Activated T-helper 1 cell treated with Interleukin-2 at 50 U/mL for 16 hours (primary cell): Measurements from ENCODE around the gene OR8K5.
"Not testable (repeated sequence)": the region's sequence is repeated elsewhere in the genome, so short reads cannot be mapped to it uniquely, and the experiment has no call there.

Experiments
- DNase-seq: peaks from one replicate; pipeline ENCODE4 v3.0.0-alpha.2; 2020; ENCODE audit warnings: low read depth

Gene OR8K5, protein sequence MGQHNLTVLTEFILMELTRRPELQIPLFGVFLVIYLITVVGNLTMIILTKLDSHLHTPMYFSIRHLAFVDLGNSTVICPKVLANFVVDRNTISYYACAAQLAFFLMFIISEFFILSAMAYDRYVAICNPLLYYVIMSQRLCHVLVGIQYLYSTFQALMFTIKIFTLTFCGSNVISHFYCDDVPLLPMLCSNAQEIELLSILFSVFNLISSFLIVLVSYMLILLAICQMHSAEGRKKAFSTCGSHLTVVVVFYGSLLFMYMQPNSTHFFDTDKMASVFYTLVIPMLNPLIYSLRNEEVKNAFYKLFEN

DNA sequence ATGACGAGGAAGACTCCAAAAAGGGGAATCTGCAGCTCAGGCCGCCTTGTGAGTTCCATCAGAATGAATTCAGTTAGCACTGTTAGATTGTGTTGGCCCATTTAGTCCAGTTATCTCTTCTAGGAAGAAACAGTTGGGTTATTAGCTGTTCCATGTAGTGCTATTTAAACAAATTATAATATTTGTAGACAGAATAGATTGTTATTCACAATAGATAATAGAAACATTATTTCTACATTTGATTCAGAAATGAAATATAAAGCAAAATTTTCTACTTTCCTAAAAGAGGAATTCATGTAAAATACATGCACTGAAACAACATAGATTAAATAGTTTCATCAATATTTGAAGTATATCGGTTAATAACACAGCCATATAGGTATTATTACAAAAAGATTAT lies at the start of gene OR8K5:
TSS of gene OR8K5 (minus strand) at position 101 of the 400 bp plus-strand sequence. CDS start at position 101, 0 bp downstream.
- DNase-seq: no peak

DNA sequence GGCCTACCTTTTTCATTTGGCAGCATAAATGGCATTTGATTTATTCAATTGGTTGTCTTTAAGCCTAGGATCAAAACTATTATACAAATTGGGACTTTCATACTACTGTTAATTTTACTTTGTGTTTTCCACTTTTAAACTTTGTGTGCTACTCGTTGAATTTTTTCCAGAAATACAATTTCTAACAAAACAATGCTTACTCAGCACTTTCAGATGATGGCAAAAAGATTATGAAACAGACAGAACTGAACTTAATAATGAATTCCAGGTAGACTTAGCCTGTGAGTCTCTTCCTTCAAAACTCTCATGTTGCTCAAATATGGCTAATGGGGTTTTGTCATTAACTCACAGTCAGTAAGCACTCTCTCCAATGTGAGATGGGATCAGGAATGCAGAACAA lies 47.7 kb upstream of the OR8K5 start:
- DNase-seq: no peak

DNA sequence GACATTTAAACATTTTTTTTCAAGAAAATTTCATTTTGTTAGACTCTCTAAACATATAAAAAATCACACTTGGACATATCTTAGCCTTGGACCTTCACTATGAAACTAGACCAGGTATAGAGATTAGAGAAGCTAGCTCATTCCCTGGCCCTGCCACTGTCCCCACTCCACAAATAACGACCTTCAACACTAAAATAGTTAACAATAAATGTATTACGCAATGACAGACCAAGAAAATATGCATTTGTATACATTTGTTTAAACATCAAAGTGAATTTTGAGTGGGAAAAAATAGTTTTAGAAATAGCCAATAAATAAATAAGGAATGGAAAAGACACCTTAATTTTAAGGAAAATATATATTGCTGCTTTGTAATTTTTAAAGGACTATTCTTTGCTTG lies 37.2 kb upstream of the OR8K5 start:
- no peak for DNase-seq

DNA sequence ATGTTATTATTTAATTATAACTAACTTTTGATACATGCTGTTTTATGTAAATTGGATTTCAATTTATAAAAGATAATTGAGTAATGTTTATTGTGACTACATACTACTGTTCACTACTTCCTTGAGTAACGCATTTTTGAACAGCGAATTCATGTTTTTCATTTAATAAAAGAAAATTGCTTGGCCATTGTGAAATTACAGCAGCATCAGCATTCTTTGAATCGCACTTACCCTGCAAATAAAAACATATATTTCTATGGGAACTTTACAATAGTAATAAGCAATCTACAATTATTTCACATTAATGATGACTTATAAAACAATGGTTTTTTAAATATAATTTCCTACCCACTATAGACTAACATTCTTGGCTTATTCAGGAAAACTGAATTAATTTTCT lies 36.6 kb upstream of the OR8K5 start:
- DNase-seq: no peak

DNA sequence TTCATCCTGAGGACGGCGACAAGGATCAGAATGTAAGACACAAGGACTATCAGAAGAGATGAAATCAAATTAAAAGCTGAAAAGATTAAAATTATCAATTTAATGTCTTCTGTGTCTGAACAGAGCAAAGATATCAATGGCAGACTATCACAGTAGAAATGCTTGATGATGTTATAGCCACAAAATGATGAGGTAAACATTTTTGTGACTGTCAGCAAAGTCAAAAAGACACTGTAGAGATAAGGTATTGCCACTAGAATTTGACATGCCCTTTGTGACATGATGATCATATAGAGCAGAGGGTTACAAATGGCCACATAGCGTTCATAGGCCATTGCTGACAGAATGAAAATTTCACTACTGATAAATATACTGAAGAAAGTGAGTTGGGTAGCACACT lies 28.5 kb upstream of the OR8K5 start:
- DNase-seq: no peak

DNA sequence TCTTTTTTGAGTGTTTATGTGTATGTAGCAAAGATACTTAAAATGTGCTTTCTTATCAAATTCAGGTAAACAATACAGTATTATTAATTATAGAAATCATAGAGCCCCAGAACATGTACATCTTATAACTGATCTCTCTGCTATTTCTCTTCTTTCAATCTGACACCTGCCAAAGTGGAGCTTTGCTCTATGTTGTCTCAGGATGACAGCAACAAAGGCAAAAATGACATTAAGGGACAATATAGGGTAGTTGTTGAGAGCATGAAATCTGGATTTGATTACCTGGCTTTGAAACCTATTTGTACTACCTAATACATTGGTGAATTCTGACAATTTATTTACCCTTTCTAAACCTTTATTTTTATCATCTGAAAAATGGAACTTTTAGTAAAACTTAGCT lies 23.3 kb upstream of the OR8K5 start:
- DNase-seq: no peak

DNA sequence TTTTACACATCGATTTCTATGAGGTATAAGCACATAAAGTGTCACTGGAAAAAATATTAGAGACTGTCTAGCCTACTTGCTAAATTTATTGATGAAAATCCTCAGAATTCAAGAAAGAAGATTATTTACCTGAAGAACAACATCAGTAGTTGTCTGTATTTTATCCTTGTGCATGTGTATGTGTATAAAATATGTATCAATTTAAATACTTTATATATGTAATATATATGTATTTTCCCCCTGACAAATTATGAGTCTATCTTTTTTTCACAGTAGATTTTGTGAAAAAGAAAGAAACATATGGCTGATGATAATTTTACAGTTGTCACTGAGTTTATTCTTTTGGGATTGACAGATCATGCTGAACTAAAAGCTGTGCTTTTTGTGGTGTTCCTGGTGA lies 16.2 kb upstream of the OR8K5 start, which contains the start of gene OR5J2:
TSS of gene OR5J2 (plus strand) at position 301 of the 400 bp plus-strand sequence. CDS start at position 301, 0 bp downstream.
- no peak for DNase-seq

DNA sequence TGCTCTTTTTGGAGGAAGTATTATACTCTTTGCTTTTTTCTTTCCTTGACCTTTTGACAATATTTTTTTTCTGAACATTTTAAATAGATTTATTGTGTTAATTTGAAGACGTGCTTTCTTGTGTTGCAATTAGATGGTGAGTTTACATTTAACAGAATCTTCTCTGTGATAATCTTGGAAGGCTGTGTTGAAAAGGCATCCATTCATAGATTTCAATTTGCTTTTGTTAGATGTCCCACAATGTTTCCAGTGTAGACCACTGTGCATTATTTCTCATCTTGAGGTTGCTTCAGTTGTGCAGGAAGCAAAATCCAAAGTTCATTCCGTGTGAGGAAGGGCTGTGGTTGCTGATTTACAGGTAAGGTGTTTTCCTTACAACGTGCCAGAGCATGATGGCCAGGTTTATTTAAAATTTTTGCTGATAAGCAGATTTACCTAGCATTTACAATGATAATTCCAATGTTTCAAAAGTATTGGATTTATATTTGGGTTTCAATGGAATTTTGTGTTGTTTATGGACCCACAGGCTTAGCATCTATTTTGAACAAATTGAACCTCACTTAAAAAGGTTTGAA lies 12.2 kb upstream of the OR8K5 start:
- DNase-seq: no peak

DNA sequence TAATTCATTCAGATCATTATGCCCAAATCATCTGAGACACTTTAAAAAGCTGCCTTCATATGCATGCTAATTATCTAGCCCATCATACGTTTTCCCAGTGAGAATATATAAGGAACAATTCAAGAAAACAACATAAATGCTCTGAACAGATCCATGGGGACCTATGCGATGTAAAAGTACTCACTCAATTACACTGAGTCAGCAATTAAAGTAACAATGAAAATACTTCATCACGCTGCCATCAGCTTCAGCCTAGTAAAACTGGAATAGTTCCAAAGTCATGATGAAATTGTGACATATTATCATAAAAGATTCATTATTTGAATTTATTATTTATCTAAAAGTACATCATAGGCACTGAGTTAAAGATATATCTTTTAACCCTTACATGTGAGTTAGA lies 3.7 kb upstream of the OR8K5 start:
- no peak for DNase-seq

DNA sequence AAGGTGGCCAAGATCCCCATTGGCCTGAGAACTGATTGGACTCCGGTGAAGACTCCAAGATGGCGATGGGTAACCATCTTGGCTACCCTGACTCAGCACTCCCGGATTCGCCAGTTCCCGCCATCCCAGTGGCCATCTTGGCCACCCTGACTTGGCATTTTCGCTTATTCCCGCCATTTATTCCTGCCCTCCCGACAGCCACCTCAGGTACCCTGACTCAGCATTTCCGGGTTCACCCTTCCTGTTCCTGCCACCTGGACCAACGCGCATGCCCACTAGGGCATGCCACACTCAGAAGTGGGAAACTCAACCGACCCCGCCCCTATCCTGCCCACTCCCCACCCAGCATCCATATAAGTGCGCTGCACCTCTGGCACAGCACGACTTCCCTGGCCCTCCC lies 7.8 kb downstream of the OR8K5 start:
- DNase-seq: no peak

DNA sequence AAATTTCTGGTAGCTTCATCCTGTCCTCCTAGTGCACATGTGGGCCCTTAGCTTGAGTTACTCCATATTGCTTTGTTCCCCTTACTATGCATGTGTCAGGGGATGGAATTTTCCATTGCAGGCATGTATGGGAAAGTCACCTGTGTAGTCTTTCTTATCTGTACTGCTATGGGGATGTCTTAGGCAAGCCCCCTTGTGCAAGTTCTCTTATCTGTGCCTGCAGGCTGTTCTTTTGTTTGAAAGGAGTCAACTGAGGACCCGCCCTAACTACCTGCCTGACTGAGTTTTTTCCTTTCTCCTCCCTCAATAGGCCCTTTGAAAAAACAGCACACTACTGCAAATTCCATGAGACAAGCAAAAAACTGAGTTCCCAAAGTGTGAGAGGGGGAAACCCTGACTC lies 8.7 kb downstream of the OR8K5 start:
- DNase-seq: no peak

DNA sequence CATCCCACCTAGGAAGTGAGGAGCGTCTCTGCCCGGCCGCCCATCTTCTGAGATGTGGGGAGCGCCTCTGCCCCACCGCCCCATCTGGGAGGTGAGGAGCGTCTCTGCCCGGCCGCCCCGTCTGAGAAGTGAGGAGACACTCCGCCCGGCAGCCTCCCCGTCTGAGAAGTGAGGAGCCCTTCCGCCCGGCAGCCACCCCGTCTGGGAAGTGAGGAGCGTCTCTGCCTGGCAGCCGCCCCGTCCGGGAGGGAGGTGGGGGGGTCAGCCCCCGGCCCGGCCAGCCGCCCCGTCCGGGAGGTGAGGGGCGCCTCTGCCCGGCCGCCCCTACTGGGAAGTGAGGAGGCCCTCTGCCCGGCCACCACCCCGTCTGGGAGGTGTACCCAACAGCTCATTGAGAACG lies 16.4 kb downstream of the OR8K5 start:
- DNase-seq: not testable (repeated sequence)

DNA sequence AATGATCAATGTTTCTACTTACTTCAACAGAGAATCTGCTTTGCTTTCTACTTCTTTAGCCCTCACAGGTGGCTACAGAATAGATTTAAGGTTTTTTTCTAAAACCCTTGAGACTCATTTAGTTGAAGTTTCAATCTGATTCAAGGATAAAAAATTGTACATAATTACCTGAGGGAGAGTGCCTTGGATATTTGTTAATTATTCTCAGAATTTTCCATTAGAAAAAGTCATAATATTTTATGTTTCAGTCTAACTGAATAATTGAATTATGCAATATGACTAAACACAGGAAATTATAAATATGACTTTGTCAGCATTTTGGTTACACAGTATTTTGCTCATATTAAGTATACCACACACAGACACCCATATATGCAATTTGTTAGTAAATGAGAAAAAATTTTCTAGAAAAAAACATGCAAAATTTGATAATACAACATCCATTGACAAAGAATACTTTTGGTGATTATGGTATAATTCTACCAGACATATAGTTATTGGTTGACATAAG lies 19.9 kb downstream of the OR8K5 start, which contains the start of gene OR8J3:
TSS of gene OR8J3 (minus strand) at position 51 of the 511 bp plus-strand sequence. CDS start 2,483 bp downstream, outside the sequence.
- no peak for DNase-seq

DNA sequence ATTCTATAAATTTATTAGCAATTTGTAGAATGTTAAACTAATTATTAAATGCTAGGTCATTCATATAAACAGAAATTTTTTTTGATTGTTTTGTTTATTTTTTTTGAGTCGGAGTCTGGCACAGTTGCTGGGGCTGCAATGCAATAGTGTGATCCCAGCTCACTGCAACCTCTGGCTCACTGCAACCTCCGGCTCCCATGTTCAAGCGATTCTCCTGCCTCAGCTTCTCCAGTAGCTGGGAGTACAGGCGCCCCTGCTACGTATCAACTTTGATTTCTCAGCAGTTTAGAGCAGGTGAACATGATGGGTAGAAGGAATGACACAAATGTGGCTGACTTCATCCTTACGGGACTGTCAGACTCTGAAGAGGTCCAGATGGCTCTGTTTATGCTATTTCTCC lies 38.0 kb downstream of the OR8K5 start, which contains the start of gene OR8H3:
TSS of gene OR8H3 (plus strand) at position 301 of the 400 bp plus-strand sequence. CDS start at position 301, 0 bp downstream.
- no peak for DNase-seq
